ENCODE data around the gene UGT3A1. TPM values are rescaled to one million over a fixed set of nuclear protein-coding genes. Genes with fewer than 3 reads are reported as not detected.

Gene UGT3A1
- total RNA-seq, 1 experiment from 2014 or later, result not detected

- Histone ChIP-seq H3K36me3 (ENCODE audit: control insufficient read depth in 1 of 2, insufficient read depth in 2 of 2, low read length in 2 of 2) (no peaks in the 10 kb centered on the region), H4K20me1 (ENCODE audit: insufficient read depth) (no peaks in the 10 kb centered on the region), H3K4me1 (ENCODE audit: control insufficient read depth in 1 of 2, insufficient read depth in 2 of 2, low read length in 2 of 2) (no peaks in the 10 kb centered on the region), H2AFZ (ENCODE audit: low read depth, low read length, poor library complexity, severe bottlenecking) (no peak overlapping the region), H3K4me3 (replicated peaks in 1 of 2; ENCODE audit: low read depth in 1 of 2, low read length in 2 of 2) (no peak overlapping the region), H3K79me2 (ENCODE audit: insufficient read depth, low read length) (no peaks in the 10 kb centered on the region), H3K4me2 (ENCODE audit: low read length) (no peak overlapping the region), H3K27ac (ENCODE audit: low read depth, low read length) (no peak overlapping the region), H3K27me3 (ENCODE audit: insufficient read depth, low read length) (peaks cover 61% of the 10 kb centered on the region), H3K9ac (ENCODE audit: low read length) (no peak overlapping the region), H3K9me3 (ENCODE audit: control insufficient read depth in 1 of 2, insufficient read depth in 1 of 2, low read depth in 1 of 2, low read length in 2 of 2) (no peaks in the 10 kb centered on the region), H3K9me2 (ENCODE audit: insufficient read depth) (no peaks in the 10 kb centered on the region)
- no peak for ATAC-seq
- ChIA-PET CTCF (no interaction called here), POLR2A (no interaction called here), RAD21 (ENCODE audit: low non-redundant PET in 1 of 2, low total read pairs in 2 of 2, uncharacterized antibody in 2 of 2, unreplicated experiment in 2 of 2) (no interaction called here)
- DNase-seq (ENCODE audit: low read depth, low spot score), result no peak
- no TSS peak for BruUV-seq (replicated peaks)
- no peak for TF ChIP-seq CBX3 (IDR thresholded peaks at IDR 0.05; ENCODE audit: low read depth)
- TF ChIP-seq CTCF (IDR thresholded peaks at IDR 0.05 in 2 of 3, conservative IDR thresholded peaks at IDR 0.05 in 1 of 3; ENCODE audit: borderline replicate concordance in 1 of 3, insufficient read depth in 1 of 3, low read depth in 2 of 3, low read length in 2 of 3), result peak in 2 of 3 experiments; percentile 9 to 35; a peak in 3 of 6 replicates
- intact Hi-C loops (cut with micrococcal nuclease), result no loop called here
These were observed 51.6 kb downstream of the UGT3A1 start for GRCh38 chr5:35939639-35940038.

GRCh38 chr5:35938568-35939227, 52.5 kb downstream of the UGT3A1 start, which contains the start of gene CAPSL:
CAPSL (minus strand) TSS chr5:35938622; CDS start chr5:35921120, 17,502 bp downstream.
- Histone ChIP-seq H2AFZ (ENCODE audit: low read depth, low read length, poor library complexity, severe bottlenecking) (no peak within 1 kb of the TSS), H3K4me3 (replicated peaks in 1 of 2; ENCODE audit: low read depth in 1 of 2, low read length in 2 of 2) (no peak within 1 kb of the TSS), H3K27me3 (ENCODE audit: insufficient read depth, low read length) (peaks cover 61% of the 10 kb centered on the region), H3K4me1 (ENCODE audit: control insufficient read depth in 1 of 2, insufficient read depth in 2 of 2, low read length in 2 of 2) (no peaks in the 10 kb centered on the region), H4K20me1 (ENCODE audit: insufficient read depth) (no peaks in the 10 kb centered on the region), H3K9me3 (ENCODE audit: control insufficient read depth in 1 of 2, insufficient read depth in 1 of 2, low read depth in 1 of 2, low read length in 2 of 2) (no peaks in the 10 kb centered on the region), H3K79me2 (ENCODE audit: insufficient read depth, low read length) (no peaks in the 10 kb centered on the region), H3K36me3 (ENCODE audit: control insufficient read depth in 1 of 2, insufficient read depth in 2 of 2, low read length in 2 of 2) (no peaks in the 10 kb centered on the region), H3K4me2 (ENCODE audit: low read length) (no peak within 1 kb of the TSS), H3K9ac (ENCODE audit: low read length) (no peak within 1 kb of the TSS), H3K27ac (ENCODE audit: low read depth, low read length) (no peak within 1 kb of the TSS), H3K9me2 (ENCODE audit: insufficient read depth) (no peaks in the 10 kb centered on the region)
- intact Hi-C loops (cut with micrococcal nuclease), result no loop called here
- POLR2A ChIA-PET, result no interaction called here
- DNase-seq (ENCODE audit: low read depth, low spot score) (peak; percentile 36), ATAC-seq (peak; percentile 61)
- CTCF ChIA-PET, result no interaction called here
- TF ChIP-seq ZBTB33 (IDR thresholded peaks at IDR 0.05; ENCODE audit: extremely low read depth, insufficient replicate concordance, low read length), result no peak
- no peak for TF ChIP-seq POLR2AphosphoS5 (IDR thresholded peaks at IDR 0.05; ENCODE audit: low read depth, low read length)
- no peak for TF ChIP-seq CBX3 (IDR thresholded peaks at IDR 0.05; ENCODE audit: low read depth)
- no peak for TF ChIP-seq EZH2phosphoT487 (IDR thresholded peaks at IDR 0.05; ENCODE audit: borderline replicate concordance)
- TF ChIP-seq ELF1 (IDR thresholded peaks at IDR 0.05; ENCODE audit: borderline replicate concordance, low read depth), result no peak
- TF ChIP-seq MAX (IDR thresholded peaks at IDR 0.05), result no peak
- TF ChIP-seq YY1 (IDR thresholded peaks at IDR 0.05; ENCODE audit: extremely low read depth, insufficient replicate concordance, low read depth, low read length), result no peak
- no peak for TF ChIP-seq POLR2A (IDR thresholded peaks at IDR 0.05; ENCODE audit: borderline replicate concordance, extremely low read depth, insufficient read depth, insufficient read length)
- no peak for TF ChIP-seq ZFX (IDR thresholded peaks at IDR 0.05)
- BruUV-seq (replicated peaks), result no TSS peak
- RAD21 ChIA-PET (ENCODE audit: low non-redundant PET in 1 of 2, low total read pairs in 2 of 2, uncharacterized antibody in 2 of 2, unreplicated experiment in 2 of 2), result no interaction called here
